HAP-1 (cell line): Measurements from ENCODE around the gene DPCD.
"Not testable (repeated sequence)": the region's sequence is repeated elsewhere in the genome, so short reads cannot be mapped to it uniquely, and the experiment has no call there.

Source experiments
- DNase-seq, 2 experiments: peaks; one replicate each; pipeline ENCODE4 v3.0.0-alpha.2; 2016 to 2020; ENCODE audit warnings: low spot score in 2 of 2
- H3K27me3 ChIP-seq: fragments of 250-450 bp; sonication (Bioruptor Pico); 2 replicates; pipeline ENCODE4 v1.5.1; 2020; ENCODE audit warnings: low read depth, mild to moderate bottlenecking, moderate library complexity
- H3K36me3 ChIP-seq: fragments of 250-450 bp; sonication (Bioruptor Pico); replicated peaks from 2 replicates; pipeline ENCODE4 v1.5.1; 2020; ENCODE audit warnings: mild to moderate bottlenecking
- H3K4me1 ChIP-seq: fragments of 250-450 bp; sonication (Bioruptor Pico); 2 replicates; pipeline ENCODE4 v1.5.1; 2020; ENCODE audit warnings: mild to moderate bottlenecking
- H3K4me3 ChIP-seq: fragments of 250-450 bp; sonication (Bioruptor Pico); 2 replicates; pipeline ENCODE4 v1.5.1; 2020; ENCODE audit warnings: mild to moderate bottlenecking, moderate library complexity
- H3K9me3 ChIP-seq: fragments of 250-450 bp; sonication (Bioruptor Pico); 2 replicates; pipeline ENCODE4 v1.5.1; 2020; ENCODE audit warnings: mild to moderate bottlenecking, moderate library complexity
- in situ Hi-C: fragments of 300-500 bp; cut with MboI; formaldehyde crosslinking; loops from 3 replicates; pipeline ENCODE4 v1.14.3; 2020; ENCODE audit warnings: low sequenced_read_pairs, inconsistent platforms, mixed read lengths

Gene DPCD

GRCh38 chr10:101625821-101626412 is 37.8 kb downstream of the DPCD start:
- 0 out of 2 replicates have a peak, but pooled peaks cover 3% of the 10 kb centered on the region for H3K36me3 ChIP-seq
- in situ Hi-C loops: no loop called here

GRCh38 chr10:101629837-101630632 is 41.9 kb downstream of the DPCD start:
- Histone ChIP-seq H3K4me3 (no peak overlapping the region), H3K27me3 (no peaks in the 10 kb centered on the region; the same call in 1 of the 2 replicates), H3K9me3 (no peaks in the 10 kb centered on the region), H3K4me1 (no peaks in the 10 kb centered on the region), H3K36me3 (no peaks in the 10 kb centered on the region)
- DNase-seq: no peak
- in situ Hi-C loops: no loop called here

More at GRCh38 chr10:101625821-101626412, 37.8 kb downstream of the DPCD start:
- H3K4me1 ChIP-seq: no peaks in the 10 kb centered on the region
- DNase-seq: no peak
- no peaks in the 10 kb centered on the region for H3K27me3 ChIP-seq
- H3K9me3 ChIP-seq: no peaks in the 10 kb centered on the region
- H3K4me3 ChIP-seq: no peak overlapping the region

- no peaks in the 10 kb centered on the region for H3K4me1 ChIP-seq
- no peak overlapping the region for H3K4me3 ChIP-seq
- H3K9me3 ChIP-seq: no peaks in the 10 kb centered on the region
- in situ Hi-C loops: no loop called here
- no peaks in the 10 kb centered on the region for H3K36me3 ChIP-seq
- DNase-seq: no peak
- no peaks in the 10 kb centered on the region; the same call in 1 of the 2 replicates for H3K27me3 ChIP-seq
These were observed 42.5 kb downstream of the DPCD start for GRCh38 chr10:101630633-101630920.

- H3K4me1 ChIP-seq: no peaks in the 10 kb centered on the region
- no peak for DNase-seq
- H3K4me3 ChIP-seq: no peak overlapping the region
- H3K27me3 ChIP-seq: no peaks in the 10 kb centered on the region; the same call in 1 of the 2 replicates
- H3K36me3 ChIP-seq: no peaks in the 10 kb centered on the region
- H3K9me3 ChIP-seq: no peaks in the 10 kb centered on the region
- in situ Hi-C loops: no loop called here
These were observed 43.8 kb downstream of the DPCD start for GRCh38 chr10:101631821-101632475.

GRCh38 chr10:101633510-101633909 is 45.4 kb downstream of the DPCD start:
- H3K4me3 ChIP-seq, DNase-seq, H3K27me3 ChIP-seq, H3K9me3 ChIP-seq, H3K4me1 ChIP-seq, in situ Hi-C loops, H3K36me3 ChIP-seq: not testable (repeated sequence)

- Histone ChIP-seq H3K27me3 (no peaks in the 10 kb centered on the region), H3K36me3 (0 out of 2 replicates have a peak, but pooled peaks cover 3% of the 10 kb centered on the region), H3K4me1 (no peaks in the 10 kb centered on the region), H3K9me3 (no peaks in the 10 kb centered on the region), H3K4me3 (no peak overlapping the region)
- DNase-seq: no peak
- in situ Hi-C loops: no loop called here
These were observed 51.2 kb downstream of the DPCD start for GRCh38 chr10:101639141-101639900.

GRCh38 chr10:101643546-101643945 is 55.4 kb downstream of the DPCD start:
- Histone ChIP-seq H3K9me3 (no peaks in the 10 kb centered on the region), H3K27me3 (no peaks in the 10 kb centered on the region), H3K4me3 (no peak overlapping the region), H3K36me3 (no peaks in the 10 kb centered on the region), H3K4me1 (no peaks in the 10 kb centered on the region)
- in situ Hi-C loops: no loop called here
- no peak for DNase-seq

- DNase-seq: no peak
- H3K27me3 ChIP-seq: no peaks in the 10 kb centered on the region
- H3K36me3 ChIP-seq: no peaks in the 10 kb centered on the region
- H3K4me1 ChIP-seq: no peaks in the 10 kb centered on the region
- in situ Hi-C loops: no loop called here
- no peaks in the 10 kb centered on the region for H3K9me3 ChIP-seq
- no peak overlapping the region for H3K4me3 ChIP-seq
These were observed 55.9 kb downstream of the DPCD start for GRCh38 chr10:101644002-101644401.

GRCh38 chr10:101645659-101646058 is 57.5 kb downstream of the DPCD start:
- H3K4me3 ChIP-seq: no peak overlapping the region
- H3K27me3 ChIP-seq: no peaks in the 10 kb centered on the region
- H3K4me1 ChIP-seq: no peaks in the 10 kb centered on the region
- no peaks in the 10 kb centered on the region for H3K9me3 ChIP-seq
- no peak for DNase-seq
- H3K36me3 ChIP-seq: no peaks in the 10 kb centered on the region
- in situ Hi-C loops: no loop called here

GRCh38 chr10:101646364-101646763 is 58.2 kb downstream of the DPCD start:
- DNase-seq: no peak
- Histone ChIP-seq H3K9me3 (no peaks in the 10 kb centered on the region), H3K27me3 (no peaks in the 10 kb centered on the region), H3K4me1 (no peaks in the 10 kb centered on the region), H3K36me3 (no peaks in the 10 kb centered on the region), H3K4me3 (no peak overlapping the region)
- in situ Hi-C loops: no loop called here

GRCh38 chr10:101647255-101647654 is 59.1 kb downstream of the DPCD start:
- Histone ChIP-seq H3K36me3 (no peaks in the 10 kb centered on the region), H3K4me3 (no peak overlapping the region), H3K27me3 (no peaks in the 10 kb centered on the region), H3K9me3 (no peaks in the 10 kb centered on the region), H3K4me1 (no peaks in the 10 kb centered on the region)
- DNase-seq: no peak
- in situ Hi-C loops: no loop called here

- in situ Hi-C loops: no loop called here
- Histone ChIP-seq H3K4me3 (no peak overlapping the region), H3K27me3 (no peaks in the 10 kb centered on the region), H3K9me3 (no peaks in the 10 kb centered on the region), H3K4me1 (no peaks in the 10 kb centered on the region), H3K36me3 (no peaks in the 10 kb centered on the region)
- no peak for DNase-seq
These were observed 61.5 kb downstream of the DPCD start for GRCh38 chr10:101649525-101650085.

GRCh38 chr10:101650863-101651262 is 62.7 kb downstream of the DPCD start:
- Histone ChIP-seq H3K4me3 (no peak overlapping the region), H3K9me3 (no peaks in the 10 kb centered on the region), H3K4me1 (no peaks in the 10 kb centered on the region), H3K36me3 (no peaks in the 10 kb centered on the region), H3K27me3 (no peaks in the 10 kb centered on the region)
- no peak for DNase-seq
- in situ Hi-C loops: no loop called here
